K562 (cell line): Measurements from ENCODE around the gene RBM22. TPM values are rescaled to one million over a fixed set of nuclear protein-coding genes. Genes with fewer than 3 reads are reported as not detected.

Experiments
- ATAC-seq: fragments of 200-7000 bp; cut with Tn5 transposase; 3 replicates; pipeline ENCODE4 v1.9.1; 2020; ENCODE audit warnings: moderate library complexity
- BruUV-seq: library from RNA; stranded (reverse); fragments of 400-500 nt; replicated peaks from 2 replicates; lab custom pipeline; 2021; lab: Mats Ljungman, UMichigan
- CTCF ChIA-PET: fragments of 300-600 bp; formaldehyde crosslinking; extraction: SDS; loops from one replicate; lab custom pipeline; 2021; ENCODE audit warnings: low intra/inter-chr PET ratio; lab: Yijun Ruan, JAX
- POLR2A ChIA-PET: fragments of 300-600, 350-650 bp; sonication (Branson Sonifier 250); formaldehyde crosslinking; extraction: SDS; loops from one replicate; lab custom pipeline; 2021; ENCODE audit warnings: antibody characterized with exemption, inconsistent platforms; lab: Yijun Ruan, JAX
- DNase-seq, 4 experiments: peaks; one replicate each; pipeline versions ENCODE4 v3.0.0 to v3.0.0-alpha.2; 2011 to 2018; ENCODE audit warnings: low spot score in 3 of 4, mixed read lengths in 3 of 4; ENCODE audit errors: extremely low read depth in 1 of 4
- FAIRE-seq: peaks from 2 replicates; lab custom pipeline; 2011; peaks lifted over from hg19 to GRCh38; lab: Jason Lieb, UNC
- H2AFZ ChIP-seq: 2 replicates; pipeline ENCODE4 v1.6.0; 2011; ENCODE audit warnings: low read depth, low read length, control low read depth, inconsistent platforms
- H3K27ac ChIP-seq: fragments of 200-600 bp; 3 replicates; pipeline ENCODE4 v1.8.0; 2011; ENCODE audit warnings: low read depth, mild to moderate bottlenecking, control low read depth, inconsistent platforms, low read length, moderate library complexity, mixed read lengths; ENCODE audit errors: extremely low read depth
- H3K27me3 ChIP-seq, 2 experiments: fragments of 300-600 bp in 1 of 2; 2 replicates in 1 of 2; 3 replicates in 1 of 2; pipeline versions ENCODE4 v1.6.0 to v1.8.0; 2011; ENCODE audit warnings: inconsistent platforms in 2 of 2, low read length in 2 of 2, mild to moderate bottlenecking in 1 of 2, mixed read lengths in 1 of 2, moderate library complexity in 1 of 2; ENCODE audit not compliant: control insufficient read depth in 2 of 2, insufficient read depth in 2 of 2
- H3K36me3 ChIP-seq: fragments of 300-600 bp; 3 replicates; pipeline ENCODE4 v1.8.0; 2011; ENCODE audit warnings: mild to moderate bottlenecking, low read length, inconsistent platforms; ENCODE audit not compliant: control insufficient read depth, insufficient read depth
- H3K4me1 ChIP-seq, 2 experiments: fragments of 200-600 bp in 1 of 2; replicated peaks in 1 of 2; 2 replicates in 1 of 2; 3 replicates in 1 of 2; pipeline versions ENCODE4 v1.5.1 to v1.8.0; 2011; ENCODE audit warnings: inconsistent platforms in 2 of 2, low read length in 2 of 2, mild to moderate bottlenecking in 1 of 2, mixed read lengths in 1 of 2, moderate library complexity in 1 of 2; ENCODE audit not compliant: control insufficient read depth in 2 of 2, insufficient read depth in 2 of 2
- H3K4me2 ChIP-seq: 2 replicates; pipeline ENCODE4 v1.6.1; 2011; ENCODE audit warnings: low read length, control low read depth, inconsistent platforms, mixed read lengths; ENCODE audit not compliant: insufficient read depth
- H3K4me3 ChIP-seq: fragments of 200-600 bp; sonication (generic), shearing (Covaris generic); 2 replicates; pipeline ENCODE4 v1.5.1; 2016; ENCODE audit warnings: control low read depth, inconsistent platforms
- H3K79me2 ChIP-seq: fragments of 200-600 bp; 3 replicates; pipeline ENCODE4 v1.8.0; 2011; ENCODE audit warnings: low read length, inconsistent platforms; ENCODE audit not compliant: control insufficient read depth, insufficient read depth
- H3K9ac ChIP-seq, 2 experiments: 2 replicates each; pipeline versions ENCODE4 v1.6.0 to v1.6.1; 2011; ENCODE audit warnings: low read depth in 2 of 2, low read length in 2 of 2, control low read depth in 1 of 2, inconsistent platforms in 1 of 2, mild to moderate bottlenecking in 1 of 2, mixed read lengths in 1 of 2; ENCODE audit not compliant: insufficient read depth in 1 of 2
- H3K9me1 ChIP-seq: one replicate; pipeline ENCODE4 v1.6.0; 2011; ENCODE audit warnings: inconsistent platforms, mild to moderate bottlenecking, low read length, moderate library complexity; ENCODE audit not compliant: control insufficient read depth, insufficient read depth
- H3K9me3 ChIP-seq: replicated peaks from 2 replicates; pipeline ENCODE4 v1.5.1; 2011; ENCODE audit warnings: low read depth, low read length, inconsistent platforms; ENCODE audit not compliant: control insufficient read depth, insufficient read depth
- H4K20me1 ChIP-seq: replicated peaks from 2 replicates; pipeline ENCODE4 v1.6.1; 2011; ENCODE audit warnings: low read length, inconsistent platforms, mixed read lengths; ENCODE audit not compliant: control insufficient read depth, insufficient read depth
- ADNP ChIP-seq: fragments of 200-800 bp; sonication (Bioruptor generic); IDR thresholded peaks from 2 replicates; pipeline ENCODE4 v1.6.1; 2016; ENCODE audit warnings: missing genetic modification characterization, missing compliant biosample characterization
- BCL6 ChIP-seq: fragments of 250-450 bp; sonication (Bioruptor Pico); IDR thresholded peaks from 2 replicates; pipeline ENCODE4 v1.4.0; 2020
- COPS2 ChIP-seq: fragments of 450-650 bp; conservative IDR thresholded peaks from 2 replicates; pipeline ENCODE4 v1.6.1; 2016; ENCODE audit warnings: mild to moderate bottlenecking, moderate library complexity
- SMARCE1 ChIP-seq: fragments of 450-650 bp; IDR thresholded peaks from 2 replicates; pipeline ENCODE4 v1.7.1; 2016; ENCODE audit warnings: mild to moderate bottlenecking
- SNIP1 ChIP-seq: fragments of 450-650 bp; IDR thresholded peaks from 2 replicates; pipeline ENCODE4 v1.7.1; 2017; ENCODE audit warnings: low read depth, mild to moderate bottlenecking
- TBL1XR1 ChIP-seq, 2 experiments: IDR thresholded peaks; 2 replicates each; pipeline ENCODE4 v1.6.1; 2012; ENCODE audit warnings: improper control_type of control experiment in 2 of 2, low read length in 2 of 2, mild to moderate bottlenecking in 1 of 2
- ZNF133 ChIP-seq: fragments of 250-450 bp; sonication (Bioruptor Pico); IDR thresholded peaks from 2 replicates; pipeline ENCODE4 v1.4.0; 2020; ENCODE audit warnings: mild to moderate bottlenecking
- ZNF134 ChIP-seq: fragments of 250-450 bp; sonication (Bioruptor Pico); conservative IDR thresholded peaks from 2 replicates; pipeline ENCODE4 v1.4.0; 2020
- ZNF184 ChIP-seq: sonication (generic); formaldehyde crosslinking; IDR thresholded peaks from 2 replicates; pipeline ENCODE4 v1.5.0; 2020; ENCODE audit warnings: missing genetic modification reagents
- ZNF263 ChIP-seq: sonication (generic); formaldehyde crosslinking; IDR thresholded peaks from 2 replicates; pipeline ENCODE4 v1.8.0; 2022; ENCODE audit warnings: mild to moderate bottlenecking, missing genetic modification reagents, borderline replicate concordance
- ZNF347 ChIP-seq: fragments of 450-650 bp; formaldehyde crosslinking; IDR thresholded peaks from 2 replicates; pipeline ENCODE4 v1.4.0; 2020; ENCODE audit warnings: low read depth, mild to moderate bottlenecking, moderate library complexity
- ZNF785 ChIP-seq: fragments of 250-450 bp; sonication (Bioruptor Pico); IDR thresholded peaks from 2 replicates; pipeline ENCODE4 v1.4.0; 2020; ENCODE audit warnings: mild to moderate bottlenecking
- WGBS: fragments of 100-300 bp; shearing (Covaris generic); methylation state at CpG from one replicate; pipeline ENCODE4 v1.1.6; 2016; ENCODE audit warnings: low coverage, mixed read lengths; ENCODE audit not compliant: insufficient coverage; ENCODE audit errors: missing lambda C conversion rate; 5-methylcytosine and 5-hydroxymethylcytosine counted together
- in situ Hi-C: fragments of 300-500 bp; cut with MboI; formaldehyde crosslinking; loops from 4 replicates; pipeline ENCODE4 v1.15.0; 2018; ENCODE audit warnings: inconsistent platforms, mixed read lengths
- intact Hi-C: fragments of 100-400 bp; cut with micrococcal nuclease; formaldehyde crosslinking; loops from 2 replicates; pipeline ENCODE4 v1.14.2; 2022
- polyA plus RNA-seq, 8 experiments: library from polyadenylated mRNA; depleted of rRNA in 4 of 8; stranded (reverse) in 5 of 8; unstranded in 3 of 8; fragments of >200 nt; fragmentation: Nextera tagmentation in 2 of 8; fragmentation: Illumina TruSeq in 1 of 8; extraction: Ambion mirVana in 2 of 8; extraction: Trizol in 1 of 8; gene quantifications; 2 replicates each; pipeline versions ENCODE4 v1.2.1 to v1.2.3, GENCODE V29; 2011 to 2014; ENCODE audit warnings: inconsistent platforms in 1 of 8, missing spikeins in 1 of 8
- total RNA-seq, 7 experiments: library from RNA; depleted of rRNA in 6 of 7; stranded (reverse); fragments of >200 nt in 6 of 7; fragmentation: Illumina TruSeq in 2 of 7; extraction: Trizol in 2 of 7; gene quantifications; 2 replicates each; pipeline versions ENCODE4 v1.2.1 to v1.2.3, GENCODE V29; 2011 to 2021; ENCODE audit warnings: low replicate concordance in 1 of 7
- TF ChIP-seq, protein P1 (sequence below): fragments of 450-650 bp; IDR thresholded peaks from 2 replicates; pipeline ENCODE4 v1.6.1; 2014; ENCODE audit warnings: low read depth, mild to moderate bottlenecking, moderate library complexity, borderline replicate concordance
- TF ChIP-seq, protein P2 (sequence below): fragments of 250-450 bp; sonication (Bioruptor Pico); IDR thresholded peaks from 2 replicates; pipeline ENCODE4 v1.8.0; 2022; ENCODE audit warnings: inconsistent platforms

RBM22 gene
- total and polyA plus RNA-seq, 9 of the 15 experiments (the other 6 are each of a cell fraction or from before 2014, with no cell fraction given) = 31.3 to 82.2 (median 44.8) TPM

DNA sequence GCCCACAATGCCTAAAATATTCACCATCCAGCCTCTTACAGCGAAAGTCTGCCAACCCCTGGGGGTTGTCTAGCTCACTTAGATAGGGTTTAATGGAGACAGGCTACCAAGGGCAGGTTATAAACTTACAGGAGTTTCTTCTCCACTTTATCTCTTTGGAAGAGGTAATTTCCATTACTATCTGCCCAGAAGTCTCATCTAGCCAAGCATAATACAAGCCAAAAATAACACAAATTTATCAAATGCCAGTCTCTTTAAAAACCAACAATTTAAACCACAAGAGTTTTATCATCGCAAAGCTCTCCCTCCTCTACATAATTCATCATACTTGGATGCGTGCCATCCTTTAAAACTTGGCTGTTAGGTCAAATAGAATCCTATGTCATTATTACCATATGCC, 6.2 kb downstream of the RBM22 start:
- no peak overlapping the region for H3K4me2 ChIP-seq
- H3K27me3 ChIP-seq = no peaks in the 10 kb centered on the region
- ATAC-seq (no peak), DNase-seq (no peak), FAIRE-seq (no peak)
- H3K4me3 ChIP-seq = no peak overlapping the region
- WGBS = 85% methylated on average over 3 of the region's 3 CpGs
- intact Hi-C loops = loop anchor here (10.0 kb wide), 1 partner anchor 150 kb away; the partner anchor contains the start of gene IRGM
- peaks cover 93% of the 10 kb centered on the region for H3K36me3 ChIP-seq
- in situ Hi-C loops = no loop called here
- no peak overlapping the region for H3K27ac ChIP-seq
- TF ChIP-seq SMARCE1 (no peak), COPS2 (no peak), ADNP (tag) (no peak), TBL1XR1 (IDR thresholded peaks at IDR 0.05; ENCODE audit: low read length in 2 of 2) (no peak), ZNF263 (CRISPR knock-in tag) (no peak), ZNF785 (CRISPR knock-in tag) (no peak), SNIP1 (no peak), ZNF184 (no peak), ZNF134 (CRISPR knock-in tag) (no peak), ZNF347 (CRISPR knock-in tag) (no peak), BCL6 (CRISPR knock-in tag) (no peak), ZNF133 (no peak)
- TF ChIP-seq, protein P1, sequence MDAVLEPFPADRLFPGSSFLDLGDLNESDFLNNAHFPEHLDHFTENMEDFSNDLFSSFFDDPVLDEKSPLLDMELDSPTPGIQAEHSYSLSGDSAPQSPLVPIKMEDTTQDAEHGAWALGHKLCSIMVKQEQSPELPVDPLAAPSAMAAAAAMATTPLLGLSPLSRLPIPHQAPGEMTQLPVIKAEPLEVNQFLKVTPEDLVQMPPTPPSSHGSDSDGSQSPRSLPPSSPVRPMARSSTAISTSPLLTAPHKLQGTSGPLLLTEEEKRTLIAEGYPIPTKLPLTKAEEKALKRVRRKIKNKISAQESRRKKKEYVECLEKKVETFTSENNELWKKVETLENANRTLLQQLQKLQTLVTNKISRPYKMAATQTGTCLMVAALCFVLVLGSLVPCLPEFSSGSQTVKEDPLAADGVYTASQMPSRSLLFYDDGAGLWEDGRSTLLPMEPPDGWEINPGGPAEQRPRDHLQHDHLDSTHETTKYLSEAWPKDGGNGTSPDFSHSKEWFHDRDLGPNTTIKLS = no peak
- TF ChIP-seq, protein P2, sequence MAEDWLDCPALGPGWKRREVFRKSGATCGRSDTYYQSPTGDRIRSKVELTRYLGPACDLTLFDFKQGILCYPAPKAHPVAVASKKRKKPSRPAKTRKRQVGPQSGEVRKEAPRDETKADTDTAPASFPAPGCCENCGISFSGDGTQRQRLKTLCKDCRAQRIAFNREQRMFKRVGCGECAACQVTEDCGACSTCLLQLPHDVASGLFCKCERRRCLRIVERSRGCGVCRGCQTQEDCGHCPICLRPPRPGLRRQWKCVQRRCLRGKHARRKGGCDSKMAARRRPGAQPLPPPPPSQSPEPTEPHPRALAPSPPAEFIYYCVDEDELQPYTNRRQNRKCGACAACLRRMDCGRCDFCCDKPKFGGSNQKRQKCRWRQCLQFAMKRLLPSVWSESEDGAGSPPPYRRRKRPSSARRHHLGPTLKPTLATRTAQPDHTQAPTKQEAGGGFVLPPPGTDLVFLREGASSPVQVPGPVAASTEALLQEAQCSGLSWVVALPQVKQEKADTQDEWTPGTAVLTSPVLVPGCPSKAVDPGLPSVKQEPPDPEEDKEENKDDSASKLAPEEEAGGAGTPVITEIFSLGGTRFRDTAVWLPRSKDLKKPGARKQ (CRISPR knock-in tag) = no peak
- ChIA-PET CTCF (no interaction called here), POLR2A (interaction anchor here (0.6 to 1.2 kb wide), 4 partner anchors 9 to 118 kb away, joined by 3 read pairs; no protein-coding TSS in a partner anchor)
- peaks cover 11% of the 10 kb centered on the region for H3K79me2 ChIP-seq
- H3K9ac ChIP-seq = no peak overlapping the region
- peaks cover 0 to 4% of the 10 kb centered on the region in 2 experiments; a peak in 1 of 5 replicates for H3K4me1 ChIP-seq
- BruUV-seq = no TSS peak
- H4K20me1 ChIP-seq = no peaks in the 10 kb centered on the region
- no peaks in the 10 kb centered on the region for H3K9me3 ChIP-seq
- no peak overlapping the region for H2AFZ ChIP-seq
- H3K9me1 ChIP-seq = no peaks in the 10 kb centered on the region
